ENCODE results near the gene XIAP.
A peak's percentile ranks its signal among the peaks of the same experiment; 100 is the strongest.

DNA sequence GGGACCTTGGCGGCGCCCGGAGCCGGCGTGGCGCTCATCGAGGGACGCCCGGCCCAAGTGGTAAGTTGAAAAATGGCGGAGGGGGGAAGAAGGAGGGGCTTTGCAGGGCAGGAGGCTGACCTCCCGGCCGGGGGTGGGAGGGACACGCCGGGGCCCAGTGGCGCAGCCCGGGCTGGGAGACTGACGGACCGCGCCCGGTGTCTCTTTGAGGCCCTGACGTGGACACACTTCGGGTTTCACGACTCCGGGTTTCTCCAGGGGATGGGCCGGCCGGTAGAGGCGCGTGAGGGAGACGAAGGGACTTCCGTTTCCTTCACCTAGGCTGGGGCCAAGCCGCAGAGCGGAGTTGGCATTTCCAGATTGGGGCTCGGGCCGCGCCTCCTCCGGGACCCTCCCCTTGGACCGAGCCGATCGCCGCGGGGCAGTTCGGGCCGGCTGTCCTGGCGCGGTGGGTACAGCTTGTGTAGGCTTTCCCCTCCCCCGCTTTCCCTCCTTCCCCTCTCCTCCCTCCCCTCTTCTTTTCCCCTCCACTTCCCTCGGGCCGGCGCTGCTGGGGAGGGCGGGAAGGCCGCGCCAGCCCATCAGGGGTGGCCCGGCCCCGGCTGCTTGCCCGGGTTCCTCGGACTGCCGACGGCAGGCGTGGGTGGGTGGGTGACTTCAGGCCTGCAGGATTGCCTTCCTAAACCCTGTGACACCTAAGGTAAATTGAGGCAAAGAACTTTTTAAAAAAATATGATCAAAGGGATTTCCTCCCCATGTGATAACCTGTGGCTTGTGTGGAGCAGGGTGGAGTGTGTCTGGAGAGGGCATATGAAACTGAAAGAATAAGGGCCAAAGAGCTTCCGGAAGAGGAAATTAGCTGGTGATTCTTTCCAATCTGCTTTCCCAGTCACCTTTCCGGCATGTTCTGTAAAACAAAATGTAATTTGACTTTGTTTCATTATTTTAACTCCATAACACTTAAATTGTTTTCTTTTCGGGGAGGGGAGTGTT, at the start of gene XIAP:
- no peak for TF ChIP-seq ZNF232 (CRISPR knock-in tag; IDR thresholded peaks at IDR 0.05)
- TF ChIP-seq EP300 (IDR thresholded peaks at IDR 0.05; ENCODE audit: low read length): 0 out of 2 replicates have a peak, but pooled peaks have one; percentile 18
- TF ChIP-seq CHD2 (IDR thresholded peaks at IDR 0.05; ENCODE audit: low read depth, low read length): no peak
- no peak for TF ChIP-seq ZNF121 (CRISPR knock-in tag; conservative IDR thresholded peaks at IDR 0.05)
- peak; percentile 79 for TF ChIP-seq PHF8 (IDR thresholded peaks at IDR 0.05; ENCODE audit: borderline replicate concordance, low read length)
- no peak for TF ChIP-seq CCAR2 (IDR thresholded peaks at IDR 0.05; ENCODE audit: low read depth, low read length)
- 0 out of 2 replicates have a peak, but pooled peaks have one; percentile 19 for TF ChIP-seq CREB1 (IDR thresholded peaks at IDR 0.05)
- peak; percentile 53; the same call in 1 of the 2 replicates for TF ChIP-seq CREB1 (CRISPR knock-in tag; IDR thresholded peaks at IDR 0.05)
- TF ChIP-seq, protein P1, sequence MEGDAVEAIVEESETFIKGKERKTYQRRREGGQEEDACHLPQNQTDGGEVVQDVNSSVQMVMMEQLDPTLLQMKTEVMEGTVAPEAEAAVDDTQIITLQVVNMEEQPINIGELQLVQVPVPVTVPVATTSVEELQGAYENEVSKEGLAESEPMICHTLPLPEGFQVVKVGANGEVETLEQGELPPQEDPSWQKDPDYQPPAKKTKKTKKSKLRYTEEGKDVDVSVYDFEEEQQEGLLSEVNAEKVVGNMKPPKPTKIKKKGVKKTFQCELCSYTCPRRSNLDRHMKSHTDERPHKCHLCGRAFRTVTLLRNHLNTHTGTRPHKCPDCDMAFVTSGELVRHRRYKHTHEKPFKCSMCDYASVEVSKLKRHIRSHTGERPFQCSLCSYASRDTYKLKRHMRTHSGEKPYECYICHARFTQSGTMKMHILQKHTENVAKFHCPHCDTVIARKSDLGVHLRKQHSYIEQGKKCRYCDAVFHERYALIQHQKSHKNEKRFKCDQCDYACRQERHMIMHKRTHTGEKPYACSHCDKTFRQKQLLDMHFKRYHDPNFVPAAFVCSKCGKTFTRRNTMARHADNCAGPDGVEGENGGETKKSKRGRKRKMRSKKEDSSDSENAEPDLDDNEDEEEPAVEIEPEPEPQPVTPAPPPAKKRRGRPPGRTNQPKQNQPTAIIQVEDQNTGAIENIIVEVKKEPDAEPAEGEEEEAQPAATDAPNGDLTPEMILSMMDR (IDR thresholded peaks at IDR 0.05 in 2 of 3, conservative IDR thresholded peaks at IDR 0.05 in 1 of 3; ENCODE audit: insufficient read depth in 2 of 3, low read depth in 1 of 3, low read length in 3 of 3): no peak; a peak in 1 of 6 replicates
- TF ChIP-seq, protein P2, sequence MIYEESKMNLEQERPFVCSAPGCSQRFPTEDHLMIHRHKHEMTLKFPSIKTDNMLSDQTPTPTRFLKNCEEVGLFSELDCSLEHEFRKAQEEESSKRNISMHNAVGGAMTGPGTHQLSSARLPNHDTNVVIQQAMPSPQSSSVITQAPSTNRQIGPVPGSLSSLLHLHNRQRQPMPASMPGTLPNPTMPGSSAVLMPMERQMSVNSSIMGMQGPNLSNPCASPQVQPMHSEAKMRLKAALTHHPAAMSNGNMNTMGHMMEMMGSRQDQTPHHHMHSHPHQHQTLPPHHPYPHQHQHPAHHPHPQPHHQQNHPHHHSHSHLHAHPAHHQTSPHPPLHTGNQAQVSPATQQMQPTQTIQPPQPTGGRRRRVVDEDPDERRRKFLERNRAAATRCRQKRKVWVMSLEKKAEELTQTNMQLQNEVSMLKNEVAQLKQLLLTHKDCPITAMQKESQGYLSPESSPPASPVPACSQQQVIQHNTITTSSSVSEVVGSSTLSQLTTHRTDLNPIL (CRISPR knock-in tag; IDR thresholded peaks at IDR 0.05): no peak
- no peak for TF ChIP-seq LARP7 (IDR thresholded peaks at IDR 0.05)
- TF ChIP-seq HDAC6 (IDR thresholded peaks at IDR 0.05; ENCODE audit: low read depth, low read length): no peak
- no peak for TF ChIP-seq POLR2AphosphoS2 (IDR thresholded peaks at IDR 0.05; ENCODE audit: low read length)
- peak; percentile 69 for TF ChIP-seq TAF1 (IDR thresholded peaks at IDR 0.05; ENCODE audit: control insufficient read depth, extremely low read depth, insufficient read depth, low read length, severe bottlenecking)
- peak; percentile 86 for TF ChIP-seq POLR2A (conservative IDR thresholded peaks at IDR 0.05)
